ENCODE results near the gene PMM1. TPM values are rescaled to one million over a fixed set of nuclear protein-coding genes. Genes with fewer than 3 reads are reported as not detected.

The PMM1 gene
- total and polyA plus RNA-seq, 2 of the 13 experiments (the other 11 are each of a cell fraction or from before 2014, with no cell fraction given), result 17.8 to 95.6 TPM

GRCh38 chr22:41543854-41544670 is 45.6 kb downstream of the PMM1 start, which contains the start of gene POLR3H (continued):
- TF ChIP-seq TSC22D2 (CRISPR knock-in tag; IDR thresholded peaks at IDR 0.05; ENCODE audit: borderline replicate concordance), result peak; percentile 55; the same call in 1 of the 2 replicates
- peak; percentile 92; the same call in 1 of the 2 replicates for TF ChIP-seq ZBTB1 (CRISPR knock-in tag; IDR thresholded peaks at IDR 0.05; ENCODE audit: borderline replicate concordance)
- TF ChIP-seq, protein P1, sequence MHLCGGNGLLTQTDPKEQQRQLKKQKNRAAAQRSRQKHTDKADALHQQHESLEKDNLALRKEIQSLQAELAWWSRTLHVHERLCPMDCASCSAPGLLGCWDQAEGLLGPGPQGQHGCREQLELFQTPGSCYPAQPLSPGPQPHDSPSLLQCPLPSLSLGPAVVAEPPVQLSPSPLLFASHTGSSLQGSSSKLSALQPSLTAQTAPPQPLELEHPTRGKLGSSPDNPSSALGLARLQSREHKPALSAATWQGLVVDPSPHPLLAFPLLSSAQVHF (CRISPR knock-in tag; IDR thresholded peaks at IDR 0.05), result no peak; the same call in 1 of the 2 replicates
- TF ChIP-seq ZNF382 (CRISPR knock-in tag; IDR thresholded peaks at IDR 0.05; ENCODE audit: borderline replicate concordance), result no peak
- TF ChIP-seq EP300 (IDR thresholded peaks at IDR 0.05; ENCODE audit: low read depth in 2 of 2, low read length in 2 of 2), result peak in 1 of 2 experiments; percentile 48; a peak in 1 of 4 replicates
- TF ChIP-seq EP300 (CRISPR knock-in tag; IDR thresholded peaks at IDR 0.05; ENCODE audit: borderline replicate concordance), result no peak
- TF ChIP-seq SPEN (CRISPR knock-in tag; IDR thresholded peaks at IDR 0.05; ENCODE audit: low read depth), result peak; percentile 23; the same call in 1 of the 2 replicates
- TF ChIP-seq, protein P2, sequence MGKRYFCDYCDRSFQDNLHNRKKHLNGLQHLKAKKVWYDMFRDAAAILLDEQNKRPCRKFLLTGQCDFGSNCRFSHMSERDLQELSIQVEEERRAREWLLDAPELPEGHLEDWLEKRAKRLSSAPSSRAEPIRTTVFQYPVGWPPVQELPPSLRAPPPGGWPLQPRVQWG (CRISPR knock-in tag; IDR thresholded peaks at IDR 0.05; ENCODE audit: borderline replicate concordance, low read depth), result no peak
- TF ChIP-seq, protein P3, sequence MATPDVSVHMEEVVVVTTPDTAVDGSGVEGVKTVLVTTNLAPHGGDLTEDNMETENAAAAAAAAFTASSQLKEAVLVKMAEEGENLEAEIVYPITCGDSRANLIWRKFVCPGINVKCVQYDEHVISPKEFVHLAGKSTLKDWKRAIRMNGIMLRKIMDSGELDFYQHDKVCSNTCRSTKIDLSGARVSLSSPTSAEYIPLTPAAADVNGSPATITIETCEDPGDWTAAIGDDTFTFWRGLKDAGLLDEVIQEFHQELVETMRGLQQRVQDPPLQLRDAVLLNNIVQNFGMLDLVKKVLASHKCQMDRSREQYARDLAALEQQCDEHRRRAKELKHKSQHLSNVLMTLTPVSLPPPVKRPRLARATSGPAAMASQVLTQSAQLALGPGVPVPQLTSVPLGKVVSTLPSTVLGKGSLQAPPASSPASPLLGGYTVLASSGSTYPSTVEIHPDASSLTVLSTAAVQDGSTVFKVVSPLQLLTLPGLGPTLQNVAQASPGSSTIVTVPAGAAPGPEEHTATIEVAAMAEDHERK (CRISPR knock-in tag; IDR thresholded peaks at IDR 0.05; ENCODE audit: low read depth), result 0 out of 2 replicates have a peak, but pooled peaks have one; percentile 74
- TF ChIP-seq, protein P4, sequence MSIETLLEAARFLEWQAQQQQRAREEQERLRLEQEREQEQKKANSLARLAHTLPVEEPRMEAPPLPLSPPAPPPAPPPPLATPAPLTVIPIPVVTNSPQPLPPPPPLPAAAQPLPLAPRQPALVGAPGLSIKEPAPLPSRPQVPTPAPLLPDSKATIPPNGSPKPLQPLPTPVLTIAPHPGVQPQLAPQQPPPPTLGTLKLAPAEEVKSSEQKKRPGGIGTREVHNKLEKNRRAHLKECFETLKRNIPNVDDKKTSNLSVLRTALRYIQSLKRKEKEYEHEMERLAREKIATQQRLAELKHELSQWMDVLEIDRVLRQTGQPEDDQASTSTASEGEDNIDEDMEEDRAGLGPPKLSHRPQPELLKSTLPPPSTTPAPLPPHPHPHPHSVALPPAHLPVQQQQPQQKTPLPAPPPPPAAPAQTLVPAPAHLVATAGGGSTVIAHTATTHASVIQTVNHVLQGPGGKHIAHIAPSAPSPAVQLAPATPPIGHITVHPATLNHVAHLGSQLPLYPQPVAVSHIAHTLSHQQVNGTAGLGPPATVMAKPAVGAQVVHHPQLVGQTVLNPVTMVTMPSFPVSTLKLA (IDR thresholded peaks at IDR 0.05), result peak; percentile 69
- peak; percentile 89 for TF ChIP-seq RBFOX2 (IDR thresholded peaks at IDR 0.05; ENCODE audit: low read depth, low read length)
- TF ChIP-seq ZNF232 (CRISPR knock-in tag; IDR thresholded peaks at IDR 0.05; ENCODE audit: borderline replicate concordance), result no peak
- TF ChIP-seq ZBTB7B (CRISPR knock-in tag; IDR thresholded peaks at IDR 0.05), result peak; percentile 21; the same call in 1 of the 2 replicates
- TF ChIP-seq ZNF337 (CRISPR knock-in tag; IDR thresholded peaks at IDR 0.05; ENCODE audit: borderline replicate concordance, low read depth), result no peak
- TF ChIP-seq MIER3 (CRISPR knock-in tag; IDR thresholded peaks at IDR 0.05; ENCODE audit: borderline replicate concordance), result no peak; the same call in 1 of the 2 replicates
- TF ChIP-seq KAT2B (IDR thresholded peaks at IDR 0.05; ENCODE audit: borderline replicate concordance, low read depth, low read length), result no peak
- TF ChIP-seq YY1 (IDR thresholded peaks at IDR 0.05; ENCODE audit: insufficient read depth, insufficient replicate concordance, low read depth, low read length), result peak; percentile 43
- no peak; the same call in 1 of the 2 replicates for TF ChIP-seq RXRA (CRISPR knock-in tag; IDR thresholded peaks at IDR 0.05)
- peak; percentile 62; the same call in 1 of the 2 replicates for TF ChIP-seq KMT2A (CRISPR knock-in tag; IDR thresholded peaks at IDR 0.05)
- TF ChIP-seq HOXA5 (CRISPR knock-in tag; IDR thresholded peaks at IDR 0.05), result no peak
- TF ChIP-seq ZNF781 (CRISPR knock-in tag; IDR thresholded peaks at IDR 0.05; ENCODE audit: borderline replicate concordance, not compliant biosample characterization), result peak; percentile 22
- TF ChIP-seq, protein P5, sequence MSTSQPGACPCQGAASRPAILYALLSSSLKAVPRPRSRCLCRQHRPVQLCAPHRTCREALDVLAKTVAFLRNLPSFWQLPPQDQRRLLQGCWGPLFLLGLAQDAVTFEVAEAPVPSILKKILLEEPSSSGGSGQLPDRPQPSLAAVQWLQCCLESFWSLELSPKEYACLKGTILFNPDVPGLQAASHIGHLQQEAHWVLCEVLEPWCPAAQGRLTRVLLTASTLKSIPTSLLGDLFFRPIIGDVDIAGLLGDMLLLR (CRISPR knock-in tag; IDR thresholded peaks at IDR 0.05), result peak; percentile 89; the same call in 1 of the 2 replicates

Measured in HepG2 (cell line).